NB4 (cell line): ENCODE results near the gene CAMTA1.

Experiments
- CTCF ChIP-seq: IDR thresholded peaks from one replicate; pipeline ENCODE4 v1.5.1; 2012; ENCODE audit warnings: low read depth, low read length
- MAX ChIP-seq: IDR thresholded peaks from 2 replicates; pipeline ENCODE4 v1.6.1; 2011; ENCODE audit warnings: low read depth, low read length
- POLR2A ChIP-seq: IDR thresholded peaks from 2 replicates; pipeline ENCODE4 v1.6.1; 2011; ENCODE audit warnings: mild to moderate bottlenecking; ENCODE audit not compliant: insufficient read length; ENCODE audit errors: extremely low read depth

DNA sequence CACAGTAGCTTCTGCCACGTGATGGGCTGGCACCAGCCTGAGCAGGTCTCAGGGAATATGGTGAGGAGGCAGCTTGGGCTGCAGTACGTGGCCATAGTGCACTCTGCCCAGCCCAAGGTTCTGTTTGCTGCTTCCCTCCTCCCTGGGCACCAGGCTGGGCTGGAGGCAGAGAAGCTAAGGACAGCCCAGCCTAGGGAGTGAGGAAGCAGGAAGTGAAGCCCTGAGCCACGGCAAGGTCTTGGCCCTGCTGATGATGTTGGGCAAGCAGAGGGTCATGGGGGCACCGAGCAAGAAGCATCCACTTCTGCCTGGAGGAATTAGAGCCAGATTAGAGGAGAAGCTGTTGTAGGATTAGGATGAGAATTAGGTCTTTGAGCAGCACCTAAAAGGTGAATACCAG is 659.1 kb downstream of the CAMTA1 start:
- TF ChIP-seq CTCF (no peak), POLR2A (no peak), MAX (no peak)
